Pancreas (tissue), 10 donors: ENCODE data around the gene TSBP1. TPM values are rescaled to one million over a fixed set of nuclear protein-coding genes. Genes with fewer than 3 reads are reported as not detected.
"Not testable (repeated sequence)": the region's sequence is repeated elsewhere in the genome, so short reads cannot be mapped to it uniquely, and the experiment has no call there.

ENCODE experiments used
- ATAC-seq, 4 donors: fragments of 200-7000 bp; cut with Tn5 transposase; one replicate each; pipeline versions ENCODE4 v1.8.0 to v1.9.1; 2020; ENCODE audit warnings: mild to moderate bottlenecking in 4 of 4, moderate library complexity in 4 of 4
- DNase-seq, 6 donors: peaks; one replicate each; pipeline ENCODE4 v3.0.0-alpha.2; 2020
- FAIRE-seq: peaks from 2 replicates; lab custom pipeline; 2012; peaks lifted over from hg19 to GRCh38; lab: Jason Lieb, UNC
- H3K27ac ChIP-seq, 4 donors: fragments of 200-600 bp; sonication (generic); 1 replicate in 3 of 4; 2 replicates in 1 of 4; pipeline versions ENCODE4 v1.5.0 to v1.8.0; 2020
- H3K27me3 ChIP-seq, 4 donors: fragments of 200-600 bp; one replicate each; pipeline ENCODE4 v1.8.0; 2021
- H3K36me3 ChIP-seq, 3 donors: fragments of 200-600 bp; sonication (generic) in 1 of 3; one replicate each; pipeline versions ENCODE4 v1.5.0 to v1.8.0; 2020 to 2021
- H3K4me1 ChIP-seq, 3 donors: fragments of 200-600 bp; one replicate each; pipeline ENCODE4 v1.8.0; 2021
- H3K4me3 ChIP-seq, 4 donors: fragments of 200-600 bp; sonication (generic) in 2 of 4; one replicate each; pipeline versions ENCODE4 v1.5.0 to v1.8.0; 2020 to 2021
- H3K9me3 ChIP-seq, 4 donors: fragments of 200-600 bp; one replicate each; pipeline ENCODE4 v1.8.0; 2021
- CTCF ChIP-seq, 4 donors: fragments of 200-600 bp; sonication (generic) in 3 of 4; IDR thresholded peaks; one replicate each; pipeline versions ENCODE4 v1.5.0 to v1.8.0; 2021; ENCODE audit warnings: antibody characterized with exemption in 4 of 4
- WGBS, 2 donors: extraction: QIAGEN DNeasy Blood & Tissue Kit; methylation state at CpG; one replicate each; pipeline ENCODE4 v1.1.7; 2013; 5-methylcytosine and 5-hydroxymethylcytosine counted together
- intact Hi-C, 3 donors: fragments of 100-400 bp; cut with DNase I; formaldehyde crosslinking; loops; one replicate each; pipeline versions ENCODE4 v1.11.1 to v1.14.2; 2022
- polyA plus RNA-seq, 2 donors: library from polyadenylated mRNA; stranded (reverse); fragments of 200-250 nt; gene quantifications; one replicate each; pipeline ENCODE4 v1.2.3, GENCODE V29; 2013
- total RNA-seq, 6 donors: library from RNA; stranded (reverse); fragmentation: NEBNext Ultra II Directional in 4 of 6; extraction: Animal tissue kit (Norgen Biotek cat#: 25700) in 4 of 6; gene quantifications; one replicate each; pipeline versions ENCODE4 v1.2.1 to v1.2.4, GENCODE V29; 2021 to 2023
- donor health status: healthy with polysubstance abuse.
- donor health status: DM: no; HTN: no; CAD: no; lungs with moderate emphysema.
- donor health status: DM: no; HTN: no; CAD: no.
- donor health status: control.
- donor health status: control.
- donor health status: Bipolar disorder and iron deficiency.
- donor health status: DM: yes; HTN: yes; CAD: no.
- donor health status: DM: no; HTN: no; CAD: no.
- donor health status: DM: no; HTN: no; CAD: no.
- donor health status: DM: yes; HTN: yes; CAD: no.

TSBP1 gene
- total and polyA plus RNA-seq, 8 donors, result not detected

- no peak overlapping the region for H3K27ac ChIP-seq
- intact Hi-C loops, result no loop called here
- no peak for FAIRE-seq
These were observed 53.2 kb downstream of the TSBP1 start for GRCh38 chr6:32318501-32318900.

GRCh38 chr6:32317541-32317940, 54.2 kb downstream of the TSBP1 start:
- H3K4me1 ChIP-seq, result no peaks in the 10 kb centered on the region
- intact Hi-C loops, result no loop called here
- no peak overlapping the region for H3K27ac ChIP-seq
- DNase-seq (no peak), ATAC-seq (no peak), FAIRE-seq (no peak)
- 58 to 60% methylated on average over 5 of the region's 5 CpGs for WGBS, 2 donors
- TF ChIP-seq CTCF (IDR thresholded peaks at IDR 0.05), result no peak
- H3K27me3 ChIP-seq, result no peaks in the 10 kb centered on the region
- no peaks in the 10 kb centered on the region for H3K36me3 ChIP-seq
- H3K4me3 ChIP-seq, result no peak overlapping the region
- no peaks in the 10 kb centered on the region for H3K9me3 ChIP-seq

More at GRCh38 chr6:32318501-32318900, 53.2 kb downstream of the TSBP1 start:
- H3K4me3 ChIP-seq, result no peak overlapping the region
- H3K27me3 ChIP-seq, result no peaks in the 10 kb centered on the region
- H3K36me3 ChIP-seq, result no peaks in the 10 kb centered on the region
- ATAC-seq (no peak), DNase-seq (no peak)
- TF ChIP-seq CTCF (IDR thresholded peaks at IDR 0.05), result no peak
- H3K4me1 ChIP-seq, result no peaks in the 10 kb centered on the region
- H3K9me3 ChIP-seq, result no peaks in the 10 kb centered on the region

GRCh38 chr6:32313964-32314363, 57.7 kb downstream of the TSBP1 start:
- 85 to 88% methylated on average over 1 of the region's 1 CpG for WGBS, 2 donors
- FAIRE-seq, result no peak

GRCh38 chr6:32298632-32299336, 72.9 kb downstream of the TSBP1 start:
- FAIRE-seq (no peak), ATAC-seq (no peak), DNase-seq (no peak)
- TF ChIP-seq CTCF (IDR thresholded peaks at IDR 0.05), result no peak
- H3K36me3 ChIP-seq, result no peaks in the 10 kb centered on the region
- H3K27me3 ChIP-seq, result peaks cover 0 to 6% (median 2%) of the 10 kb centered on the region in 4 donors
- H3K4me1 ChIP-seq, result no peaks in the 10 kb centered on the region
- WGBS, 2 donors, result 21 to 27% methylated on average over 3 of the region's 3 CpGs
- no peak overlapping the region for H3K4me3 ChIP-seq
- no peaks in the 10 kb centered on the region for H3K9me3 ChIP-seq
- intact Hi-C loops, result no loop called here
- H3K27ac ChIP-seq, result no peak overlapping the region

More at GRCh38 chr6:32313964-32314363, 57.7 kb downstream of the TSBP1 start:
- Histone ChIP-seq H3K27ac (no peak overlapping the region), H3K27me3 (no peaks in the 10 kb centered on the region), H3K4me3 (no peak overlapping the region), H3K36me3 (no peaks in the 10 kb centered on the region), H3K4me1 (no peaks in the 10 kb centered on the region), H3K9me3 (no peaks in the 10 kb centered on the region)
- DNase-seq (no peak), ATAC-seq (no peak)
- no peak for TF ChIP-seq CTCF (IDR thresholded peaks at IDR 0.05)
- intact Hi-C loops, result no loop called here

- H3K27me3 ChIP-seq, H3K4me3 ChIP-seq, ATAC-seq, FAIRE-seq, intact Hi-C loops, H3K27ac ChIP-seq, H3K36me3 ChIP-seq, H3K4me1 ChIP-seq, H3K9me3 ChIP-seq, DNase-seq: not testable (repeated sequence)
- WGBS, 2 donors, result 81 to 93% methylated on average over 3 of the region's 3 CpGs
These were observed 76.7 kb downstream of the TSBP1 start for GRCh38 chr6:32294980-32295379.
